Mammary epithelial cell (primary cell): ENCODE results near the gene HMG20A.

Experiments
- EZH2 ChIP-seq: IDR thresholded peaks from 2 replicates; pipeline ENCODE4 v1.6.1; 2012; ENCODE audit warnings: low read length, inconsistent platforms, borderline replicate concordance
- TF ChIP-seq, protein P1 (sequence below), 2 donors: IDR thresholded peaks in 1 of 2; conservative IDR thresholded peaks in 1 of 2; 2 replicates each; pipeline ENCODE4 v1.5.1; 2011 to 2012; ENCODE audit warnings: inconsistent platforms in 2 of 2, low read length in 2 of 2, mild to moderate bottlenecking in 2 of 2, control low read depth in 1 of 2, low read depth in 1 of 2; ENCODE audit not compliant: insufficient read depth in 1 of 2; ENCODE audit errors: extremely low read depth in 1 of 2

- TF ChIP-seq, protein P1, sequence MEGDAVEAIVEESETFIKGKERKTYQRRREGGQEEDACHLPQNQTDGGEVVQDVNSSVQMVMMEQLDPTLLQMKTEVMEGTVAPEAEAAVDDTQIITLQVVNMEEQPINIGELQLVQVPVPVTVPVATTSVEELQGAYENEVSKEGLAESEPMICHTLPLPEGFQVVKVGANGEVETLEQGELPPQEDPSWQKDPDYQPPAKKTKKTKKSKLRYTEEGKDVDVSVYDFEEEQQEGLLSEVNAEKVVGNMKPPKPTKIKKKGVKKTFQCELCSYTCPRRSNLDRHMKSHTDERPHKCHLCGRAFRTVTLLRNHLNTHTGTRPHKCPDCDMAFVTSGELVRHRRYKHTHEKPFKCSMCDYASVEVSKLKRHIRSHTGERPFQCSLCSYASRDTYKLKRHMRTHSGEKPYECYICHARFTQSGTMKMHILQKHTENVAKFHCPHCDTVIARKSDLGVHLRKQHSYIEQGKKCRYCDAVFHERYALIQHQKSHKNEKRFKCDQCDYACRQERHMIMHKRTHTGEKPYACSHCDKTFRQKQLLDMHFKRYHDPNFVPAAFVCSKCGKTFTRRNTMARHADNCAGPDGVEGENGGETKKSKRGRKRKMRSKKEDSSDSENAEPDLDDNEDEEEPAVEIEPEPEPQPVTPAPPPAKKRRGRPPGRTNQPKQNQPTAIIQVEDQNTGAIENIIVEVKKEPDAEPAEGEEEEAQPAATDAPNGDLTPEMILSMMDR (conservative IDR thresholded peaks at IDR 0.05 in 1 of 2, IDR thresholded peaks at IDR 0.05 in 1 of 2; ENCODE audit: extremely low read depth in 1 of 2, insufficient read depth in 1 of 2, low read depth in 1 of 2, low read length in 2 of 2) = no peak
- no peak for TF ChIP-seq EZH2
Measured at GRCh38 chr15:77386626-77387025, 34.1 kb upstream of the HMG20A start.
